GM18858 (cell line): ENCODE results near the gene SLC9A2.
A peak's percentile ranks its signal among the peaks of the same experiment; 100 is the strongest.

ENCODE experiments used
- ATAC-seq: cut with Tn5 transposase; IDR thresholded peaks from one replicate; pipeline ENCODE4 v1.9.1; 2021; ENCODE audit not compliant: unreplicated experiment

The SLC9A2 gene

DNA sequence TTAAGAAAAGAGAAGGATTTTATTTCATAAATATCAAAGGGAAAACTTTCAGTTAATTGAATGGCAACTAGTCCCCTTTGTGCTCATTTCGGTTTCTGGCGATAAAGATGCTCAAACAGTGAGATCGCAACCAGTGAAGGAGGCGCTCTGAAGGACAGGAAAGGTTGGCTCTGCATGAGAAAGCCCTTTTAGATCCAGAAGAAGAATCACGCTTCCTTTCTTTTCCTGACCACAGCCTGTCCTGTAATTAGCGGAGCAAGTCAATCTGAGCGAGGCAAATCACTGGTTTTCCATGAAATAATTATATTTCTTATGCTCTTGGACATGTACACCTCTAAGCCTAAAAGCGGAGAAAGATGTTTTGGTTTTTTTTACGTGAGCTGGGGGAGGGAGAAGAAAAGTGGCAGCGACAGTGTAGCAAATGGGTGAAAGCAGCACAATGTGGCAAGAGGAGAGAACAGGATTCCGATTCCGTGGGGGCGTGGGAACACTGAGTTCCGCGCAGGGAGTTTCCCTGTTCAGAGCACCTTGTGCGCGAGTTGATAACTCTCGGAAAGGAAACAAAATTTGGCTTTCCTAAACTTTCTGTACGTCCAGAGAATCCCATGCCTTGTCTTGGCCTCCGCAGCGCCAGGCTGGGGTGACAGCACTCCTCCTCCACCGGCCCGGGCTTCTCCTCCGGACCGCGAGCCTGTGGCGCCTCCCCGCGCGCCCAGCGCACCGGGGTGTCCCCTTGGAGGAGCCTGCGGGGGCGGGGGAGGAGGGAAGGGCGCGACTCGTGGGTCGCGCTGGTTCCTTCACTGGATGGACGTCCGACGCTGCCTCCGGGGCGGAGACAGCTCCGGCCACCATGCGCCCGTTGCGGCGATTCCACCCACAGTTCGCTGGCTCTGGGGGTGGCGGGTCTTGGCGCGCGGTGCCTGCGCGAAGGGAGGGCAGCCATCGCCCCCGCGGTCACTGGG is 620 bp upstream of the SLC9A2 start:
- no peak for ATAC-seq

GRCh38 chr2:102620332-102620731 is 979 bp downstream of the SLC9A2 start:
- ATAC-seq = no peak

GRCh38 chr2:102621630-102622029 is 2.3 kb downstream of the SLC9A2 start:
- no peak for ATAC-seq

DNA sequence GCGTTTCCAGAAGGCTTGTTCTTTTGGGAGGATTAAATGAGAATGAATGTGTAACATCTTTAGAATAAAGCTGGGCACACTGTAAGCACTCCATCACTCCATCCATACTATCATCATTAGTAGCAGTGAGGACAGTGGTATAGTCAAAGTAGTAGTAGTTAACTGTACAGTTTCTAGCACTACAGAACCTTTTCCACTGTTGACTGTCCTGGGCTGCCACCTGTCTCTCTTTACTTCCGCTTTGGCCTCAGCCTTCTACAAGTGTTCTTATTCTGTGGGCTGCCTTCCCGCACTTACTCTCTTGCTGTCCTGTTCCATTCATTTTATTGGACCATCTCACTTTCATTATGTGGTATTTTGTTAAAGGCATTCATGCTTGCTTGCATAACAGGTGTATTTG is 3.3 kb downstream of the SLC9A2 start:
- no peak for ATAC-seq

GRCh38 chr2:102630458-102630857 is 11.1 kb downstream of the SLC9A2 start:
- ATAC-seq = no peak

DNA sequence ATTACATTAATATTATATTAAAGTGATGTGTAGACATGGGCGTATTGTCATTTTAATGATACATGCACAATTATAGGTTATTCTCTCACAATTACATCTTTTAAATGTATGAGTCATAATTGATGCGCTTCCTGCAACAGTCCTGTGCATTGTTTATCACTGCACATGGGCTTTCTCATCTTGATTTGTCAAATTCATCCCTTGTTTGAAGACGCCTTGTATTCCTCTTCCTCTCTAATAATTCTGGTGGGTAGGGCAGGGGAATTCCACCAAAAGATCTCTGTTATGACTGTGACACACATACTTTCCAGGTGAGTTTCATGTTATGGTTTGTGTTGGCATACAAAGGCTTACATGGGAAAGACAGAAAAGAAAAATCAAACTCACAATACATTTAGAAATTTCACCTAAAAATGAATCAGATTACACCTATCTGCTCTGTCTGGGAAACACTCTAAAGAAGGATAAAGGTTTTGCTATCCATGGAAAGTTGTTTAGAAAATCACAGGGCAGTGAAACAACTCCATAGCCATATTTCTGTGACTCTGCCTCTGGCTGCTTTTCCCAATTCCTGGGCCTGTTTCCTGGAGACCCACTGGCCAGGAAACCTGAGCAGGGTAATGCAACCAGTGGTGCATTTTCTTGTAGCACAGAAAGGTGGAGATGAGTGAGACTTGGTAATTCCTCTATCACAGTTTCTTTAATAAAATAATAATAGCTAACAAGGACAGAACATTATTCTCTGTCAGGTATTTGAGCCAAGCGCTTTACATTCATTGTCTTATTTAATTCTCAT is 13.2 kb downstream of the SLC9A2 start:
- ATAC-seq = no peak

- ATAC-seq = no peak
These were observed 15.5 kb downstream of the SLC9A2 start for GRCh38 chr2:102634831-102635241.

GRCh38 chr2:102635317-102635716 is 16.0 kb downstream of the SLC9A2 start:
- ATAC-seq = no peak

- no peak for ATAC-seq
These were observed 17.0 kb downstream of the SLC9A2 start for GRCh38 chr2:102636283-102636907.

GRCh38 chr2:102637358-102637757 is 18.0 kb downstream of the SLC9A2 start:
- ATAC-seq = no peak

- ATAC-seq = no peak
These were observed 20.1 kb downstream of the SLC9A2 start for GRCh38 chr2:102639429-102639828.

- ATAC-seq = no peak
These were observed 32.8 kb downstream of the SLC9A2 start for GRCh38 chr2:102652126-102652525.

GRCh38 chr2:102657770-102658169 is 38.4 kb downstream of the SLC9A2 start:
- peak; percentile 64 for ATAC-seq

DNA sequence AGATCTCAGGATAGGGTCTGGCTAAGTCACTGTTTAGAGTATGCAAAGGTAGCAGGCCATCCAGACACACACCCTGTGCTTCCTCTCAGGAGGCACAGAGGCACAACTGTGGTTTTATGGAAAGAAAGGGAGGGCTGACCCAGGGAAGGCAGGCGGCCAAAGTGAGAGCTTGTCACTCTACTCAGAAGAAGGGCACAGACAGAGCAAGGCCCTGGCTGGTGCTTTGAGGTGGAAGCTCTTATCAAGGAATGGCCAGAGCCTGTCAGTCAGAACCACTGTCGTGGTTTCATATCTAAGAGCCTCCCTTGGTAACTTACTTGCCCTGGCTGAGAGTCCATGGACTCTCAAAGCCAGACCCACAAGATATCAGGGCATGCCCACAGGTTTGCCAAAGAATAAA is 40.7 kb downstream of the SLC9A2 start:
- ATAC-seq = no peak

DNA sequence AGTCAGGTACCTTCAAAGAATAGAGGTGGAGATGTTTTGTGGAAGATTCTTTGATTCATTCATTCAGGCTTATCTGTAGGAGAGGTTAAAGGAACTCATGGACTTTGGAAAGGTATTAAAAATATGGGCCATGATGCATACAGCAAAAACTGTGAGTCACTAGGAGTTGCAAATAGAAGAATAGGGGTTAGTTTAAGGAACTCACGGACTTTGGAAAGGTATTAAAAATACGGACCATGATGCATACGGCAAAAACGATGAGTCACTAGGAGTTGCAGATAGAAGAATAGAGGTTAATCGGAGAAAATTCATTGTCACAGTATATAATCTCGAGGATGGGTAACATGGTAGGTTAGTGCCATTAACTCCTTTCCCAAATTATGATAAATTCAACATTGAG is 41.2 kb downstream of the SLC9A2 start:
- no peak for ATAC-seq

DNA sequence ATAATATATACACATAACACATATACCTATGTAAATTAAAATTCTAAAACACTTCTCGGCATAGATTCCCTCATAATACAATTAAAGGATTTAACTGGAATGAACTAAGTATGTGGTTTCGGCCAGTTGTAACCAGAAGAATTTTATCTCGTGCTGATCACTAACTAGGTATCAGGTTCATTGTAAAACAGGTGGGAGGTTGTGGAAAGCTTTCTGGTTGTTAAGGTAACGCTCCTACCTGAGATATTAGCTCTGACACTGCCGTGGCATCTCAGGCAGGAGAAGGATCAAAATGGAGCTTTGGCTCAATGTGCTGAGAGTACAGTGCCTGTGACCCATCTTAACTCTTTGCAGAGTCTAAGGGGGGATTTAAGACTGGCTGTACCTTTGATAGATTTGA is 42.5 kb downstream of the SLC9A2 start:
- no peak for ATAC-seq

DNA sequence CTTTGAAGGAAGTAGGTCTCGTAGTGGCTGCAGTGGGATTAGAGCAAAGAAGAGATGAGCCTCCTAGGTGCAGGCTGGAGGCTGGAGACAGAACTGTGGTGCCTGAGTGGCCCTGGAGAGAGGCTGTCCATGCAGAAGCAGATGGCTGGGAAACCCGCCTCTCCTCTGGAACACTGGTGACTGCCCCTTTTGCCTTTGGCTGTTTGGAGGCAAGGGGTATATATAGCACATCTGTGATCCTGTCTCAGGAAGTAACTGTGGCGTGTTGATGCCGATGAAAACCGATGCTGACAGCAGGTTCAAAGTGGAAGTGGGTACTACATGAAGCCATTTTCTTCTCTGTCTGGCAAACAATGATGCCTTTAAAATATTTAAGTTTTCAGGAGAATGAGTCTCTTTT is 43.5 kb downstream of the SLC9A2 start:
- no peak for ATAC-seq

DNA sequence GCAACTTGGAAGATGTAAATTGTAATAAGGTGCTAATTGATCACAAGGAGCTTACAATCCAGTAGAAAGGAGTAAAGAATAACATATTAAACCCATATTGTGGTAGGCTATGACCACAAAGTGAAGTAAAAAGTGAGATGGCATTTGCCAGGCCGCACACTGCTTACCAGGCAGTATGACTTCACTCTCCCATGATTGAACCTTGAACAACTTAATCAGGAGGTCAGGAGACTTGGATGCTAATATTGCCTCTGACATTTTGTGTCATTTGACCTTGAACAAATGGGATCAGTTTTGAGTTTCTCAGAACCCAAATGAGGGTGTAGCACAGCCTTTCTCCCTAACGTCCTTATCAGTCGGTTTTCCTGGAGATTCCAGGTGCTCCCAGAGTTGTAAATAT is 44.0 kb downstream of the SLC9A2 start:
- no peak for ATAC-seq

DNA sequence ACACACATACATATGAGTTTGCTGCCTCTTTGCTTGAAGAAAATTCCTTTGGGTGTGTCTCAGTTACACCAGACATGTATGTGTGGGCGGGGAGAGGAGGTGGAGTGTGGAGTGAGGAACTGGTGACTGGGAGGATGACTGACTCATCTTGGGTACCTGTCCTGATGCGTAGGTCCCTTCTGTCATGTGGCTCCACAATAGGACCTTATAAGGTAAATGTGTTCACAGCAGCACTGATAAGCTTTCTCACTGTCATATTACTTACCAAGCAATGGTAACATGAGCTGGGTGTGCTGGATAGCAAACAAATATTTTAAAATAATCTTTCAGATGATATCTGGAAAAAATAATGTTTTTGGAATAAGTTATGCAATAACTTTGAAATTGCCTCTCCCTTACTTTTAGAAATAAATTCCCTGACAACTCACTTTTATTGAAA is 45.1 kb downstream of the SLC9A2 start:
- ATAC-seq = peak; percentile 84

DNA sequence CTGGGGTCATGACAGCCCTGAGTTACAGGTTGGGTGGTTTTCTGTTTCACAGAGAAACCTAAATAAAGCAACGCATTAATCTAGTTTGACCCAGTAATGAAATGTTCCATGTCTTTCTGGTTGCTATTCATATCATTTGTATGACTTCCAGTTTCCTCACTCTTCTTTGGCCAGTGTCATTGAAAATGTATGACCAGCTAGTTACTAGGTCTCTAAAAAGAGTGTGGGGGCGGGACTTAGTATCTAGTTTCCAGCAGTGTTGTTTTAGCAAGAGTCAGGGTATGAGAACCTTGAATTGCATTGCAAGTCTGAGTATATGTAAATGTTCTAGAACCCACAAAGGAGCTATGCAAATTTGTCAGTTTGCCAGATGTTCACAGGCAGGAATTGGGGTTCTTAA is 47.7 kb downstream of the SLC9A2 start:
- ATAC-seq = no peak

GRCh38 chr2:102668171-102668570 is 48.8 kb downstream of the SLC9A2 start:
- no peak for ATAC-seq
